Keratinocyte (primary cell): Measurements from ENCODE around the gene UQCC2.

Experiments used
- CTCF ChIP-seq, 3 experiments: IDR thresholded peaks in 1 of 3; conservative IDR thresholded peaks in 1 of 3; optimal IDR thresholded peaks in 1 of 3; 2 replicates in 2 of 3; 3 replicates in 1 of 3; pipeline versions ENCODE3 to v1.5.1; 2011; ENCODE audit warnings: low read length in 3 of 3, mild to moderate bottlenecking in 3 of 3, moderate library complexity in 2 of 3, control low read depth in 1 of 3, inconsistent platforms in 1 of 3; ENCODE audit not compliant: insufficient read depth in 2 of 3; ENCODE audit errors: extremely low read depth in 1 of 3
- EZH2 ChIP-seq: IDR thresholded peaks from one replicate; pipeline ENCODE4 v1.6.1; 2012; ENCODE audit warnings: inconsistent platforms, mild to moderate bottlenecking, low read length, moderate library complexity

- TF ChIP-seq CTCF (optimal IDR thresholded peaks at IDR 0.05 in 1 of 3, IDR thresholded peaks at IDR 0.05 in 1 of 3, conservative IDR thresholded peaks at IDR 0.05 in 1 of 3; ENCODE audit: extremely low read depth in 1 of 3, insufficient read depth in 2 of 3, low read length in 3 of 3) (no peak), EZH2 (no peak)
Measured at GRCh38 chr6:33658982-33659689, 52.4 kb downstream of the UQCC2 start.
